BJ (cell line): Measurements from ENCODE around the gene DDC. TPM values are rescaled to one million over a fixed set of nuclear protein-coding genes. Genes with fewer than 3 reads are reported as not detected.
"Not testable (repeated sequence)": the region's sequence is repeated elsewhere in the genome, so short reads cannot be mapped to it uniquely, and the experiment has no call there.

Experiments used
- CTCF ChIA-PET: fragments of 350-600 bp; formaldehyde crosslinking; extraction: SDS; loops from one replicate; lab custom pipeline; 2021; ENCODE audit warnings: antibody characterized with exemption, inconsistent platforms; lab: Yijun Ruan, JAX
- POLR2A ChIA-PET: fragments of 300-600 bp; sonication (Branson Sonifier 250); formaldehyde crosslinking; extraction: SDS; loops from one replicate; lab custom pipeline; 2021; ENCODE audit warnings: antibody characterized with exemption; lab: Charles Lee
- DNase-seq: peaks from one replicate; pipeline ENCODE4 v3.0.0-alpha.2; 2011; ENCODE audit warnings: low read depth
- H3K27me3 ChIP-seq: 2 replicates; pipeline ENCODE4 v1.6.0; 2011; ENCODE audit warnings: low read length; ENCODE audit not compliant: control insufficient read depth, insufficient read depth
- H3K36me3 ChIP-seq: 2 replicates; pipeline ENCODE4 v1.5.1; 2011; ENCODE audit warnings: low read length; ENCODE audit not compliant: control insufficient read depth, insufficient read depth
- H3K4me3 ChIP-seq: 2 replicates; pipeline ENCODE4 v1.5.1; 2011; ENCODE audit warnings: low read depth, mild to moderate bottlenecking, control low read depth, low read length
- polyA plus RNA-seq: library from polyadenylated mRNA; depleted of rRNA; stranded (reverse); fragments of >200 nt; gene quantifications from 2 replicates; pipeline ENCODE4 v1.2.3, GENCODE V29; 2011
- TF ChIP-seq, protein P1 (sequence below): IDR thresholded peaks from 2 replicates; pipeline ENCODE4 v1.5.1; 2011; ENCODE audit warnings: low read depth, mild to moderate bottlenecking, control low read depth, inconsistent platforms, low read length, moderate library complexity; ENCODE audit not compliant: insufficient read depth

DDC gene
- polyA plus RNA-seq, 1 experiment: not detected

DNA sequence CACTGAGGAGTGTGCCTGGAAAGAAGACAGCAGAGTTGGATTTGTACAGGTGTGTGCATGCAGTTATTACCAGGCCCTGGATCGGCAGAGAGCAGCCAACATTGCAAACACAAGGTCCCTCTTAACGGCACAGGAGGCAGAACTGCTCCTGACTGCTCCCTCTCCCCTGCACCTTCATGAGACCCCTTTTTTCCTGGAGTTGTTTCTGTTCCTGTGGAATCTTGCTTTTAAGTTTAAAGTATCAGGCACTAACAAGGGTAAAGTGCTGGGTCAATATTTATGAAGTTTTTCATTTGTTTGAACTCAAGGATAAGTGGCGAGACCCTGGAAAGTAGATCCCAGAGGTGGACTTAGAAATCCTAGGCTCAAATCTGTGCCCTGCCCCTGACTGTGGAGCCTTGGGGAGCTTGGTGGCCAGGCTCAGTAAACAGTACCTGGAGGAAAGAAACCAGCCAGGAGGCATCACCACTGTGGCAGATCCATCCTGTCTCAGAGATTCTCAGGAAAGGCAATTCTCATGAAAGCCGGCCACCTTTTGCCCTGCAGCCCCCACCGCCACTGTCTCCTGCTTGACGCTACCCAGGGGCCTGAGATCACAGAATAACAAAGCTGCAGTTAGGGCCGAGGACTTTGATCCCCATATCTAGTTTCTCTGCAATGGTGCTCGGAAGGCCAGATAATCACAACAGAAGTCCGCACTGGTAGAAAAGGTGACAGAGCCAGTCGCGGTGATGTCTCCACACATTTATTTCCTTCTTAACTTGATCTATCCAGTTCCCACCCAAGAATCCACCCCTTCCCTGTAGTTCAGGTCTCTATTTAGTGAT lies 36.7 kb downstream of the DDC start:
- no peaks in the 10 kb centered on the region for H3K36me3 ChIP-seq
- H3K4me3 ChIP-seq: no peak overlapping the region
- TF ChIP-seq, protein P1, sequence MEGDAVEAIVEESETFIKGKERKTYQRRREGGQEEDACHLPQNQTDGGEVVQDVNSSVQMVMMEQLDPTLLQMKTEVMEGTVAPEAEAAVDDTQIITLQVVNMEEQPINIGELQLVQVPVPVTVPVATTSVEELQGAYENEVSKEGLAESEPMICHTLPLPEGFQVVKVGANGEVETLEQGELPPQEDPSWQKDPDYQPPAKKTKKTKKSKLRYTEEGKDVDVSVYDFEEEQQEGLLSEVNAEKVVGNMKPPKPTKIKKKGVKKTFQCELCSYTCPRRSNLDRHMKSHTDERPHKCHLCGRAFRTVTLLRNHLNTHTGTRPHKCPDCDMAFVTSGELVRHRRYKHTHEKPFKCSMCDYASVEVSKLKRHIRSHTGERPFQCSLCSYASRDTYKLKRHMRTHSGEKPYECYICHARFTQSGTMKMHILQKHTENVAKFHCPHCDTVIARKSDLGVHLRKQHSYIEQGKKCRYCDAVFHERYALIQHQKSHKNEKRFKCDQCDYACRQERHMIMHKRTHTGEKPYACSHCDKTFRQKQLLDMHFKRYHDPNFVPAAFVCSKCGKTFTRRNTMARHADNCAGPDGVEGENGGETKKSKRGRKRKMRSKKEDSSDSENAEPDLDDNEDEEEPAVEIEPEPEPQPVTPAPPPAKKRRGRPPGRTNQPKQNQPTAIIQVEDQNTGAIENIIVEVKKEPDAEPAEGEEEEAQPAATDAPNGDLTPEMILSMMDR: no peak
- peaks cover 2% of the 10 kb centered on the region for H3K27me3 ChIP-seq
- CTCF ChIA-PET: interaction anchor here (0.6 kb wide), 1 partner anchor 12 kb away, joined by 3 read pairs; no protein-coding TSS in a partner anchor
- DNase-seq: no peak
- POLR2A ChIA-PET: no interaction called here

DNA sequence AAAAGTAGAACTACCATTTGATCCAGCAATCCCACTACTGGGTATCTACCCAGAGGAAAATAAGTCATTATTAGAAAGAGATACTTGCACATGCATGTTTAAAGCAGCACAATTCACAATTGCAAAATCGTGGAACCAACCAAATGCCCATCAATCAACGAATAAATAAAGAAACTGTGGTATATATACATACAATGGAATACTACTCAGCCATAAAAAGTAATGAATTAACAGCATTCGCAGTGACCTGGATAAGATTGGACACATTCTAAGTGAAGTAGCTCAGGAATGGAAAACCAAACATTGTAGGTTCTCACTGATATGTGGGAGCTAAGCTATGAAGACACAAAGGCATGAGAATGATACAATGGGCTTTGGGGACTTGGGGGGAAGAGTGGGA lies 45.9 kb downstream of the DDC start:
- CTCF ChIA-PET, H3K4me3 ChIP-seq, POLR2A ChIA-PET: not testable (repeated sequence)

DNA sequence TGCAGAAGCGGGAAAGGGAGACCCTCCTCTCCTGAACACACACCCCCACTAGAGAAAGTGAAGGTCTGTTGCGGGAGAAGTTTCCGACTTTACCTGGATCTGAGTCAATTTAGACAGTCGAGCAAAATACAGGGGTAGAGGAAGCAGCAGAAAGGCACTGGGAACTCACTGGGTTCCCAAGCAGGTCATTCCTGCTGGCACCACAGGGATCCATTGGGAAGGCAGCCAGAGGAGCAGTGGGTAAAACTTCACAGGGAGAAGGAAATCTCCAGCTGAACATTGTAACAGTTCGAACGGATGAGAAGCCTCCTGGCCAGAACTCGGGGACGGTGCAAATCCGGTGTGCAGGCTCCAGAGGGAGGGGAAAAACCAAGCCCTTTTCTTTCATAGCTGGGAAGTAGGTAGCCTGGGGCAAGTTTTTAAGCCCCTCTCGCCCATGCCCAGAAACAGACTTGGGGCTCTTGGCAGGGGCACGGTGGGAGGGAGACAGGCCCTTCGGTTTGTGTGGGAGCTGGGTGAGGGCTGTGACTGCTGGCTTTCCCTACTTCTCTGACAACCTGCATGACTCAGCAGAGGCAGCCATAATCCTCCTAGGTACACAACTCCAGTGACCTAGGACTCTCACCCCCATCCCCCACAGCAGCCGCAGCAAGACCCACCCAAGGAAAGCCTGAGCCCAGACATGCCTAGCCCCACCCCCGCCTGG lies 51.9 kb downstream of the DDC start:
- CTCF ChIA-PET: interaction anchor here (0.6 kb wide), 1 partner anchor 59 kb away, joined by 3 read pairs; no protein-coding TSS in a partner anchor
- H3K4me3 ChIP-seq: no peak overlapping the region
- H3K36me3 ChIP-seq: no peaks in the 10 kb centered on the region
- TF ChIP-seq, protein P1: no peak
- DNase-seq: no peak
- H3K27me3 ChIP-seq: no peaks in the 10 kb centered on the region
- POLR2A ChIA-PET: no interaction called here

More for the DNA sequence above, 45.9 kb downstream of the DDC start:
- H3K36me3 ChIP-seq, H3K27me3 ChIP-seq, DNase-seq: not testable (repeated sequence)

DNA sequence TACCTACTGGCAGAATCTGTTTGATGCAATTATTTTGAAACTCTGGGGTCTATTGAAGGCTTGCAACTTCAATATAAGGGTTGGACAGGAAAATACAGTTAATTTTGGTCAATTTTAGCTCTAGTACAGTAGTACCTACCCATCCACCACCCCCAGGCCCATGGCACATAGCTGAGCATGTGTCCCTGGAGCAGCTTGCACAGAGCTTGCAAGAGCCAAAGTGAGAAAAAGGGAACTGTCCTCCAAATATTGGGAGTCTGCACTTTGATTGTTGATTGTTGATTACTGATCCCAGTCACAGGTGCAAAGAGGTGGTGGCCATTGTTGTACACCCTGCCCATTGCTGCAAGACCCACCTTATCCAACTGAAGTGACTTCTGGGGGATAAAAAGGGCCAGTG lies 52.8 kb downstream of the DDC start:
- Histone ChIP-seq H3K4me3 (no peak overlapping the region), H3K36me3 (no peaks in the 10 kb centered on the region), H3K27me3 (no peaks in the 10 kb centered on the region; the same call in 1 of the 2 replicates)
- ChIA-PET CTCF (no interaction called here), POLR2A (no interaction called here)
- no peak for DNase-seq
- TF ChIP-seq, protein P1: no peak

DNA sequence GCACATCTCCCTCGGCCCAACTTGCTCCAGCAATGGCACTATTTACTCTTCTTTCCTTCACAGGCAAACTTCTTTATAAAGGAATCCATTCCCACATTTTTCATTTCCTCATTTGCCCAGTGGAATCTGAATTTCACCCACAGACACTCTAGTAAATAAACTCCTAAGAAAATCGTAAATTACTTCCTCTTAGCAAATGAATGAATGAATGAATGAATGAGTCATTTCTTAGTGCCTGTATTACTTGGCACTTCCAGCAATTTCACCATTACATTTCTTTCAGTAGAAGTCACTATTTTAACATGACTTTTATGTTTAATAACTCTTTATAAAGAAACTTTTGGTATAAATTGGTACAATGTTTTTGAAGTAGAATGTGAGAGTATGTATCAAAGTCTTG lies 55.7 kb downstream of the DDC start:
- H3K4me3 ChIP-seq: no peak overlapping the region
- ChIA-PET CTCF (interaction anchor here (1.4 kb wide), 1 partner anchor 9 kb away, joined by 3 read pairs; no protein-coding TSS in a partner anchor), POLR2A (no interaction called here)
- TF ChIP-seq, protein P1: no peak
- peak; percentile 11 for DNase-seq
- peaks cover 2% of the 10 kb centered on the region; the same call in 1 of the 2 replicates for H3K27me3 ChIP-seq
- no peaks in the 10 kb centered on the region for H3K36me3 ChIP-seq
